Progenitor cell of endocrine pancreas (in vitro differentiated cells): ENCODE data around the gene EXOC7. TPM values are rescaled to one million over a fixed set of nuclear protein-coding genes. Genes with fewer than 3 reads are reported as not detected.

Experiments used
- DNase-seq: peaks from one replicate; pipeline ENCODE4 v3.0.0; 2021; ENCODE audit warnings: low spot score; ENCODE audit not compliant: unreplicated experiment
- H3K27ac Mint-ChIP-seq: 2 replicates; pipeline ENCODE4 v1.8.0; 2021; ENCODE audit warnings: mild to moderate bottlenecking, moderate library complexity, mixed read lengths
- H3K27me3 Mint-ChIP-seq: 2 replicates; pipeline ENCODE4 v1.8.0; 2021; ENCODE audit warnings: mixed read lengths
- H3K36me3 Mint-ChIP-seq: 2 replicates; pipeline ENCODE4 v1.8.0; 2022; ENCODE audit warnings: mixed read lengths; ENCODE audit not compliant: insufficient read depth
- H3K4me1 Mint-ChIP-seq: 2 replicates; pipeline ENCODE4 v1.8.0; 2021; ENCODE audit warnings: low read depth, mixed read lengths
- H3K4me3 Mint-ChIP-seq: 2 replicates; pipeline ENCODE4 v1.8.0; 2021; ENCODE audit warnings: low read depth, mild to moderate bottlenecking, moderate library complexity, mixed read lengths
- H3K9me3 Mint-ChIP-seq: 2 replicates; pipeline ENCODE4 v1.8.0; 2021; ENCODE audit warnings: low read depth, mixed read lengths
- total RNA-seq: library from RNA; stranded (reverse); gene quantifications from 2 replicates; pipeline ENCODE4 v1.2.1, GENCODE V29; 2021
- TF ChIP-seq, protein P1 (sequence below): fragments of 200-600 bp; sonication (generic); IDR thresholded peaks from one replicate; pipeline ENCODE4 v1.5.0; 2021; ENCODE audit warnings: antibody characterized with exemption, mild to moderate bottlenecking; ENCODE audit not compliant: unreplicated experiment

The EXOC7 gene
- total RNA-seq, 1 donor from 2014 or later = 354 TPM

DNA sequence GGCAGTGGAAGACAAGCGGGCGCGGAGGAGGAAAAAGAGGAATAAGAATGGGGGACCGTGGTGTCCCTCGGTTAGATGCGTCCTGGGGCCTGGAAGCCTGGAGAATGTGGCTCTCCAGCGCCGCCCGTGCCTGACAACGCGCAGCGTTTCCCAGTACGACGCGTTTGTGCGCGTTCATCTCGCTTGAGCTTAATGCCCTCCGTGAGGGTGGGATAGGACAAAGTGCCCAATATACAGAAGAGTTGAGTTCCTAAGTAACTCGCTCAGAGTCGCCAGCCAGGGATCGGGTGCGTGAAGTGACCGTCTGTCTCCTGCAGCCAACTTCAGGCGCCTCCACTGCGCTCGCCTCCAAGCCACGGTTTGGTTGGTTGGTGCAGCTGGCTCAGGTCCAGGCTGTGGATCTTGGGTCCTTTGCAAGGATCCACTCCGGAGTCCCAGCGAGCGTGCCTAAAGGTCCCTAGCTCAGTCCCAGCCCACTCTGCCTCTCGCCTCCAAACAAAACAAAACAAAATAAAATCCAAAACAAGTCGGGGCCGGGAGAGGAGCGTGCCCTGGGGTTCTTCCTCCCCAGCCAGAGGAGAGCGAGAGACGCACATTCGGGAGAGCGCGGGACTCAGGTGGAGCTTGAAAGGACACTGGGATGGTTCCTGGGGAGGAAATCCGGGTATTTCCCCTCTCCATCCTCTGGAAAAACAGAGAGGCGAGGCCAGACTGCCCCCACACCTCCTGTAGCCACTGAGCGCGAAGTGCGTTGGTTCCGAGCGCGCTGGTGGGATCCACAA lies 28.0 kb downstream of the EXOC7 start:
- TF ChIP-seq, protein P1, sequence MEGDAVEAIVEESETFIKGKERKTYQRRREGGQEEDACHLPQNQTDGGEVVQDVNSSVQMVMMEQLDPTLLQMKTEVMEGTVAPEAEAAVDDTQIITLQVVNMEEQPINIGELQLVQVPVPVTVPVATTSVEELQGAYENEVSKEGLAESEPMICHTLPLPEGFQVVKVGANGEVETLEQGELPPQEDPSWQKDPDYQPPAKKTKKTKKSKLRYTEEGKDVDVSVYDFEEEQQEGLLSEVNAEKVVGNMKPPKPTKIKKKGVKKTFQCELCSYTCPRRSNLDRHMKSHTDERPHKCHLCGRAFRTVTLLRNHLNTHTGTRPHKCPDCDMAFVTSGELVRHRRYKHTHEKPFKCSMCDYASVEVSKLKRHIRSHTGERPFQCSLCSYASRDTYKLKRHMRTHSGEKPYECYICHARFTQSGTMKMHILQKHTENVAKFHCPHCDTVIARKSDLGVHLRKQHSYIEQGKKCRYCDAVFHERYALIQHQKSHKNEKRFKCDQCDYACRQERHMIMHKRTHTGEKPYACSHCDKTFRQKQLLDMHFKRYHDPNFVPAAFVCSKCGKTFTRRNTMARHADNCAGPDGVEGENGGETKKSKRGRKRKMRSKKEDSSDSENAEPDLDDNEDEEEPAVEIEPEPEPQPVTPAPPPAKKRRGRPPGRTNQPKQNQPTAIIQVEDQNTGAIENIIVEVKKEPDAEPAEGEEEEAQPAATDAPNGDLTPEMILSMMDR = peak; percentile 41
- no peak for DNase-seq
- H3K36me3 Mint-ChIP-seq = no peaks in the 10 kb centered on the region
- H3K9me3 Mint-ChIP-seq = no peaks in the 10 kb centered on the region
- H3K27ac Mint-ChIP-seq = peak overlapping the region; percentile 70
- H3K4me1 Mint-ChIP-seq = peaks cover 29% of the 10 kb centered on the region
- peaks cover 56% of the 10 kb centered on the region for H3K27me3 Mint-ChIP-seq
- peak overlapping the region; percentile 53 for H3K4me3 Mint-ChIP-seq

DNA sequence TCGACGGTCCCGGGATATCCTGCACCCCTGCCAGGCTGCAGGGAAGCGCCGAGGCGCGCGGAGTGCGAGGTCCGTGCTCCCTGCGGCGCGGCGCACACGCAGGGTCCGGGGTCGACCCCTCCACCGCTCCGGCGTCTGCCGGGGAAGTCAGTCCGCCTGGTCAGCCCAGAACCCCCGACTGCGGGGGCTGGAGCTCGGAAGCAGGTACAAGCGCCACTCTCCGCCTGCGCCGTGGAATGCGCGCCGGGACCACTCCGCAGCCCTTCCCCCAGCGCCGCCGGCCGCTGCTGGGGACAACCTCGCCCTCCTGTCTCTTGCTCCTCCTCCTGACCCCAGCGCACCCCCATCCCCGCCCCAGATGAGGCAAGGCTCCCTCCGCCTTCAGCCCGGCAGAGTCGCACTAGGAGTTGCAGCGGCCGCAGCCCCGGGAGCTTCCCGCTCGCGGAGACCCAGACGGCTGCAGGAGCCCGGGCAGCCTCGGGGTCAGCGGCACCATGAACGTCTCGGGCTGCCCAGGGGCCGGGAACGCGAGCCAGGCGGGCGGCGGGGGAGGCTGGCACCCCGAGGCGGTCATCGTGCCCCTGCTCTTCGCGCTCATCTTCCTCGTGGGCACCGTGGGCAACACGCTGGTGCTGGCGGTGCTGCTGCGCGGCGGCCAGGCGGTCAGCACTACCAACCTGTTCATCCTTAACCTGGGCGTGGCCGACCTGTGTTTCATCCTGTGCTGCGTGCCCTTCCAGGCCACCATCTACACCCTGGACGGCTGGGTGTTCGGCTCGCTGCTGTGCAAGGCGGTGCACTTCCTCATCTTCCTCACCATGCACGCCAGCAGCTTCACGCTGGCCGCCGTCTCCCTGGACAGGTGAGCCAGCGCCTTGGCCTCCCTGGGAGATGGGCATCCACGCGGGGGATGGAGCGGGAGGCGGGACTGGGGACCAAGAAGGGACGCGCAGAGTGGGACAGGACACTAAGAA lies 28.9 kb downstream of the EXOC7 start, which contains the start of gene GALR2:
GALR2 (plus strand) TSS at position 392 of the 974 bp plus-strand sequence; CDS start at position 495, 103 bp downstream.
- Mint-ChIP-seq H3K4me3 (peak within 1 kb of the TSS; percentile 53), H3K9me3 (no peaks in the 10 kb centered on the region), H3K27ac (peak within 1 kb of the TSS; percentile 70), H3K4me1 (peaks cover 23% of the 10 kb centered on the region), H3K27me3 (peaks cover 56% of the 10 kb centered on the region), H3K36me3 (no peaks in the 10 kb centered on the region)
- no peak for DNase-seq
- TF ChIP-seq, protein P1 = no peak

DNA sequence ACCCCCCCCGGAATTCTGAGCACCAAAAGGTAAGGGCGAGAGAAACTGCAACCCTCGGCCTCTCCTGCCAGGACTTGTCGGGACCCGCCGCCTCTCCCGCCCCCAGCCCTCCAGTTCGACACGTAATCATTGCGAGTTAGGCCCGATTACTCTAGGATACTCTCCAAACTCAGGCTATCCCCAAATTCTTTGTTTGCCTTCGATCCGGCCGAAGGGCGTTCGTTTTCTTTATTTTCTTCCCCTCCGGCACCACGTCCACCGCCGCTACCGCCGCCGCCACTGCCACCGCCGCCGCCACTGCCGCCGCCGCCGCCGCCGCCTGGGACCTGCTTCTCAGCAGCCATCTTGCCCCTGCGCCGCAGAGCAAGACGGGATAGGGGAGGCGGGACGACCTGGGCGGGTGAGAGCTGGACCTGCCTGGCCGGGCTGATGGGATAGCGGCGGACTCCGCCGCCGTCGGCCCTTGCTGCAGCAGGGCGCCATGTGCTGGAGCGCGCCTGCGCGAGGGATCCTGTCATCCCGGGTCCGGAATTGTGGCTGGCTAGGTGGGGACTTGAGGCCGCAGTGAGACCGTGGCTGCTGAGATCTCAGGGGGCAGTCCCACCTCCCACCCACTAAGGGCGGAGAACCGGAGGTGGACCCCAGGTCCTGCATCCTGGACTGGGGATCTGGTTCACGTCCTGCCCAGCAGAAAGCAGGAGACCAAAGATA lies 31.3 kb downstream of the EXOC7 start, which contains the start of gene SRP68:
SRP68 (minus strand) TSS at position 370 of the 711 bp plus-strand sequence; CDS start at position 344, 26 bp downstream.
- Mint-ChIP-seq H3K9me3 (no peaks in the 10 kb centered on the region), H3K27ac (peak within 1 kb of the TSS; percentile 97), H3K36me3 (no peaks in the 10 kb centered on the region), H3K4me1 (peaks cover 15% of the 10 kb centered on the region), H3K27me3 (peaks cover 36% of the 10 kb centered on the region), H3K4me3 (peak within 1 kb of the TSS; percentile 93)
- DNase-seq = peak; percentile 87
- TF ChIP-seq, protein P1 = no peak

DNA sequence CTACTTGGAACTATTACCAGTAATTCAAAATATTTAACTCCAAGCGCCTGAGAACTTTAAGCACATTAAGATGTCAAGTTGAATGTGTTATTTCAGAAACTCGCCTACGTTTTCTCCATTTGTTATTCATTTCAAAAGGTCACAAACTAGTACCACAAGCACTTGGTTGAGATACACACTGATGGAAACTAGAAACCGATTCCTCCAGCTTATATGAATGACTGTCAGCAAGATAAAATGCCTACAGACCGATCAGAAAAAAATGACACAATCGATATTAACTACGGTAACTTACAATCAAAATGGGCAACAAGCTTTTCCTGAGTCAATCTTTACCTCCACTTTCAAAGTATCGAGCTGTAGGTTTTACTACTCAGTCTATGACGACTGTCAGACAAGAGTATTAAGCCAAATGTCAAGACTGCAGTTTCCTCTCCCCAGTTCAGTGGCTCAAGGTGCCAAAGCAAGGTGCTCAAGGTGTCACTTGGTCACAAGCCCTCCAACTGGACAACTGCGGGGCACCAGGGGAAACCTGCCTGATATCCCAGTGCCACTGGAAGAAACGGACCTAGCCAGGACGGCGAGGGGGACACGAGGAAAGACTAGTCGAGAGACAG lies 31.9 kb downstream of the EXOC7 start:
- Mint-ChIP-seq H3K27ac (peak overlapping the region; percentile 97), H3K36me3 (peaks cover 2% of the 10 kb centered on the region), H3K4me1 (peaks cover 14% of the 10 kb centered on the region), H3K27me3 (peaks cover 30% of the 10 kb centered on the region), H3K9me3 (no peaks in the 10 kb centered on the region), H3K4me3 (peak overlapping the region; percentile 93)
- TF ChIP-seq, protein P1 = no peak
- DNase-seq = no peak
